ENCODE measurements around the gene COG5.

COG5 gene

DNA sequence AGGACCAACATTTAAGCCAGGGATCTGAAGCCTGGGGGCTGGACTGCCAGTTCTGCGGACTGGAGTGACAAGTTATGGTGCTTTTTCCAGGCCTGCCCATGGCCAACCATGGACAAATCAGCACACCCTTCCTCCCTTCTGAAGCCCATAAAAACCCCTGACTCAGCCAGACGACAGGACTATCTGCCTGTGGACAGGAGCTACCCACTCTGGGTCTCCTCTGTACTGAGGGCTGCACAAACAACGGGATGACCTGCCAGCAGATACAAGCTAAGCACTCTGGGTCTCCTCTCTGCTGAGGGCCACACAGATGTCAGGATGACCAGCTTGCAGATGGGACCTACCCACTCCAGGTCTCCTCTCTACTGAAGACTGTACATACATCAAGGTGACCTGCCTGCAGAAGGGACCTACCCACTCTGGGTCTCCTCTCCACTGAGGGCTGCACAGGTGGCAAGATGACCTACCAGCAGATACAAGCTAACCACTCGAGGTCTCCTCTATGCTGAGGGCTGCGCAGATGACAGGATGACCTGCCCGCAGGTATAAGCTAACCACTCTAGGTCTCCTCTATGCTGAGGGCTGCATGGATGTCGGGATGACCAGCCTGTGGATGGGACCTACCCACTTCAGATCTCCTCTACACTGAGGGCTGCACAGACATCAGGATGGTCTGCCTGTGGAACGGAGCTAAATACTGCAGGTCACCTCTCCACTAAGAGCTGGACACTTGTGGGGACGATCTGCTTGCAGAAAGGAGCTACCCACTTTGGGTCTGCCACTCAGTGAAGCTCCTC lies 204.0 kb downstream of the COG5 start:
- Histone ChIP-seq H3K4me1 (ENCODE audit: insufficient read depth, low read length, severe bottlenecking) (no peaks in the 10 kb centered on the region), H3K9ac (ENCODE audit: low read length) (no peak overlapping the region), H3K9me3 (ENCODE audit: low read length) (peaks cover 25% of the 10 kb centered on the region), H3K79me2 (ENCODE audit: insufficient read depth, low read length) (no peaks in the 10 kb centered on the region), H3K27ac (ENCODE audit: low read depth, low read length, poor library complexity, severe bottlenecking) (no peak overlapping the region), H3K4me3 (ENCODE audit: low read depth, low read length, poor library complexity, severe bottlenecking) (no peak overlapping the region), H3F3A (ENCODE audit: insufficient read depth, low read length) (0 out of 2 replicates have a peak, but pooled peaks cover 4% of the 10 kb centered on the region), H3K9me2 (ENCODE audit: low read depth, low read length) (no peaks in the 10 kb centered on the region), H3K4me2 (ENCODE audit: low read length) (no peak overlapping the region), H2AFZ (ENCODE audit: low read length) (no peak overlapping the region), H4K20me1 (ENCODE audit: insufficient read depth, low read length) (no peaks in the 10 kb centered on the region), H3K36me3 (ENCODE audit: insufficient read depth, low read length) (peaks cover 45% of the 10 kb centered on the region), H3K27me3 (ENCODE audit: insufficient read depth, low read length) (no peaks in the 10 kb centered on the region)
- TF ChIP-seq, protein P1, sequence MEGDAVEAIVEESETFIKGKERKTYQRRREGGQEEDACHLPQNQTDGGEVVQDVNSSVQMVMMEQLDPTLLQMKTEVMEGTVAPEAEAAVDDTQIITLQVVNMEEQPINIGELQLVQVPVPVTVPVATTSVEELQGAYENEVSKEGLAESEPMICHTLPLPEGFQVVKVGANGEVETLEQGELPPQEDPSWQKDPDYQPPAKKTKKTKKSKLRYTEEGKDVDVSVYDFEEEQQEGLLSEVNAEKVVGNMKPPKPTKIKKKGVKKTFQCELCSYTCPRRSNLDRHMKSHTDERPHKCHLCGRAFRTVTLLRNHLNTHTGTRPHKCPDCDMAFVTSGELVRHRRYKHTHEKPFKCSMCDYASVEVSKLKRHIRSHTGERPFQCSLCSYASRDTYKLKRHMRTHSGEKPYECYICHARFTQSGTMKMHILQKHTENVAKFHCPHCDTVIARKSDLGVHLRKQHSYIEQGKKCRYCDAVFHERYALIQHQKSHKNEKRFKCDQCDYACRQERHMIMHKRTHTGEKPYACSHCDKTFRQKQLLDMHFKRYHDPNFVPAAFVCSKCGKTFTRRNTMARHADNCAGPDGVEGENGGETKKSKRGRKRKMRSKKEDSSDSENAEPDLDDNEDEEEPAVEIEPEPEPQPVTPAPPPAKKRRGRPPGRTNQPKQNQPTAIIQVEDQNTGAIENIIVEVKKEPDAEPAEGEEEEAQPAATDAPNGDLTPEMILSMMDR (IDR thresholded peaks at IDR 0.05; ENCODE audit: low read length): no peak
- no peak for TF ChIP-seq EZH2 (IDR thresholded peaks at IDR 0.05; ENCODE audit: borderline replicate concordance, low read length)

DNA sequence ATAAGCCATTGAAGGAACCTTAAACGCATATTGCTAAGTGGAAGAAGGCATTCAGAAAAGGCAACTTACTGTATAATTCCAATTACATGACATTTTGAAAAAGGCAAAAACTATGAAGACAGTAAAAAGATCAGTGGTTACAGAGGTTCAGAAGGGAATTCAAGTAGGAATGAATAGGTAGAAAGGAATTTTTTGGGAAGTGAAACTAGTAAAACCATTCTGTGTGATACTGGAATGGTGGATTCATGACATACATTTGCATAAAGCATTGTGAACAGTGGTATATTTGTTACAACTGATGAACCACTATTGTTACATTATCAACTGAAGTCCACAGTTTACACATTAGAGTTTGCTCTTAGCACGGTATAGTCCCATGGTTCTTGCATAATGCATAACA lies 208.1 kb downstream of the COG5 start:
- no peak overlapping the region for H3K27ac ChIP-seq (ENCODE audit: low read depth, low read length, poor library complexity, severe bottlenecking)
- no peaks in the 10 kb centered on the region for H3K27me3 ChIP-seq (ENCODE audit: insufficient read depth, low read length)
- peaks cover 19% of the 10 kb centered on the region for H3K9me3 ChIP-seq (ENCODE audit: low read length)
- no peaks in the 10 kb centered on the region for H3K4me1 ChIP-seq (ENCODE audit: insufficient read depth, low read length, severe bottlenecking)
- H3F3A ChIP-seq (ENCODE audit: insufficient read depth, low read length): 0 out of 2 replicates have a peak, but pooled peaks cover 4% of the 10 kb centered on the region
- H3K9me2 ChIP-seq (ENCODE audit: low read depth, low read length): no peaks in the 10 kb centered on the region
- peaks cover 33% of the 10 kb centered on the region for H3K36me3 ChIP-seq (ENCODE audit: insufficient read depth, low read length)
- no peaks in the 10 kb centered on the region for H3K79me2 ChIP-seq (ENCODE audit: insufficient read depth, low read length)
- H4K20me1 ChIP-seq (ENCODE audit: insufficient read depth, low read length): no peaks in the 10 kb centered on the region
- no peak overlapping the region for H3K4me3 ChIP-seq (ENCODE audit: low read depth, low read length, poor library complexity, severe bottlenecking)
- H3K9ac ChIP-seq (ENCODE audit: low read length): no peak overlapping the region
- TF ChIP-seq, protein P1 (IDR thresholded peaks at IDR 0.05; ENCODE audit: low read length): no peak
- no peak overlapping the region for H3K4me2 ChIP-seq (ENCODE audit: low read length)
- no peak overlapping the region for H2AFZ ChIP-seq (ENCODE audit: low read length)

- no peak overlapping the region for H3K4me3 ChIP-seq (ENCODE audit: low read depth, low read length, poor library complexity, severe bottlenecking)
- peaks cover 9% of the 10 kb centered on the region for H3K9me3 ChIP-seq (ENCODE audit: low read length)
- peaks cover 23% of the 10 kb centered on the region for H3K36me3 ChIP-seq (ENCODE audit: insufficient read depth, low read length)
- no peaks in the 10 kb centered on the region for H3K4me1 ChIP-seq (ENCODE audit: insufficient read depth, low read length, severe bottlenecking)
- H4K20me1 ChIP-seq (ENCODE audit: insufficient read depth, low read length): no peaks in the 10 kb centered on the region
- no peak overlapping the region for H3K4me2 ChIP-seq (ENCODE audit: low read length)
- H3K9ac ChIP-seq (ENCODE audit: low read length): no peak overlapping the region
- no peaks in the 10 kb centered on the region for H3K27me3 ChIP-seq (ENCODE audit: insufficient read depth, low read length)
- 0 out of 2 replicates have a peak, but pooled peaks cover 4% of the 10 kb centered on the region for H3F3A ChIP-seq (ENCODE audit: insufficient read depth, low read length)
- no peak for TF ChIP-seq EZH2 (IDR thresholded peaks at IDR 0.05; ENCODE audit: borderline replicate concordance, low read length)
- TF ChIP-seq, protein P1 (IDR thresholded peaks at IDR 0.05; ENCODE audit: low read length): no peak
- H2AFZ ChIP-seq (ENCODE audit: low read length): no peak overlapping the region
- no peaks in the 10 kb centered on the region for H3K9me2 ChIP-seq (ENCODE audit: low read depth, low read length)
- no peaks in the 10 kb centered on the region for H3K79me2 ChIP-seq (ENCODE audit: insufficient read depth, low read length)
- no peak overlapping the region for H3K27ac ChIP-seq (ENCODE audit: low read depth, low read length, poor library complexity, severe bottlenecking)
Measured at GRCh38 chr7:107354640-107355039, 209.1 kb downstream of the COG5 start.
